Measurements from ENCODE around the gene DGKI. TPM values are rescaled to one million over a fixed set of nuclear protein-coding genes. Genes with fewer than 3 reads are reported as not detected.

DGKI gene
- total RNA-seq, 1 experiment from 2014 or later: 0.79 TPM

GRCh38 chr7:137388916-137389315 lies 457.9 kb downstream of the DGKI start:
- H3K9me3 Mint-ChIP-seq: no peaks in the 10 kb centered on the region
- ChIA-PET CTCF (no interaction called here), POLR2A (no interaction called here)
- H3K36me3 Mint-ChIP-seq: no peaks in the 10 kb centered on the region
- TF ChIP-seq ELF4 (CRISPR knock-in tag; IDR thresholded peaks at IDR 0.05; ENCODE audit: low read depth) (no peak), PRDM15 (CRISPR knock-in tag; IDR thresholded peaks at IDR 0.05) (no peak), GRHL2 (CRISPR knock-in tag; IDR thresholded peaks at IDR 0.05; ENCODE audit: insufficient replicate concordance, severe bottlenecking) (no peak), KAT7 (CRISPR knock-in tag; IDR thresholded peaks at IDR 0.05; ENCODE audit: borderline replicate concordance) (no peak), ESRRA (CRISPR knock-in tag; IDR thresholded peaks at IDR 0.05; ENCODE audit: borderline replicate concordance) (no peak)
- peaks cover 34% of the 10 kb centered on the region for H3K4me1 Mint-ChIP-seq
- H3K27me3 Mint-ChIP-seq (ENCODE audit: low read depth): peaks cover 10% of the 10 kb centered on the region
- no peak overlapping the region for H3K4me3 Mint-ChIP-seq
- DNase-seq (ENCODE audit: low spot score): no peak
- no peak for ATAC-seq
- no peak overlapping the region for H3K27ac Mint-ChIP-seq

GRCh38 chr7:137386966-137387365 lies 459.8 kb downstream of the DGKI start:
- TF ChIP-seq ZNF219 (CRISPR knock-in tag; IDR thresholded peaks at IDR 0.05; ENCODE audit: borderline replicate concordance) (no peak), OVOL2 (CRISPR knock-in tag; IDR thresholded peaks at IDR 0.05; ENCODE audit: borderline replicate concordance) (no peak), IRF1 (CRISPR knock-in tag; IDR thresholded peaks at IDR 0.05) (no peak), ETV6 (CRISPR knock-in tag; IDR thresholded peaks at IDR 0.05) (peak; percentile 42; the same call in 1 of the 2 replicates), E2F5 (CRISPR knock-in tag; IDR thresholded peaks at IDR 0.05) (no peak)
- ChIA-PET CTCF (no interaction called here), POLR2A (no interaction called here)
- no peak overlapping the region for H3K27ac Mint-ChIP-seq
- H3K9me3 Mint-ChIP-seq: no peaks in the 10 kb centered on the region
- H3K4me1 Mint-ChIP-seq: peaks cover 31% of the 10 kb centered on the region
- H3K36me3 Mint-ChIP-seq: no peaks in the 10 kb centered on the region
- no peak for DNase-seq (ENCODE audit: low spot score)
- ATAC-seq: peak; percentile 96
- no peak overlapping the region for H3K4me3 Mint-ChIP-seq
- peaks cover 10% of the 10 kb centered on the region for H3K27me3 Mint-ChIP-seq (ENCODE audit: low read depth)

GRCh38 chr7:137381045-137381444 lies 465.7 kb downstream of the DGKI start:
- CTCF ChIA-PET: no interaction called here
- Mint-ChIP-seq H3K4me3 (no peak overlapping the region), H3K9me3 (peaks cover 6% of the 10 kb centered on the region; the same call in 1 of the 2 replicates), H3K27me3 (ENCODE audit: low read depth) (peaks cover 4% of the 10 kb centered on the region; the same call in 1 of the 2 replicates), H3K4me1 (peaks cover 13% of the 10 kb centered on the region), H3K27ac (no peak overlapping the region), H3K36me3 (no peaks in the 10 kb centered on the region)
- ATAC-seq (no peak), DNase-seq (ENCODE audit: low spot score) (no peak)
- POLR2A ChIA-PET: no interaction called here
- TF ChIP-seq TEAD4 (CRISPR knock-in tag; IDR thresholded peaks at IDR 0.05): no peak
- no peak for TF ChIP-seq ZNF416 (CRISPR knock-in tag; IDR thresholded peaks at IDR 0.05)
- TF ChIP-seq FOXP1 (CRISPR knock-in tag; IDR thresholded peaks at IDR 0.05; ENCODE audit: borderline replicate concordance): no peak

- Mint-ChIP-seq H3K9me3 (peaks cover 28% of the 10 kb centered on the region), H3K27me3 (ENCODE audit: low read depth) (no peaks in the 10 kb centered on the region), H3K27ac (no peak overlapping the region), H3K4me1 (peaks cover 10% of the 10 kb centered on the region), H3K36me3 (no peaks in the 10 kb centered on the region), H3K4me3 (no peak overlapping the region)
- CTCF ChIA-PET: interaction anchor here (1.3 kb wide), 1 partner anchor 36 kb away, joined by 3 read pairs; no protein-coding TSS in a partner anchor
- no peak for TF ChIP-seq ZNF232 (CRISPR knock-in tag; IDR thresholded peaks at IDR 0.05)
- no peak for TF ChIP-seq SMAD3 (CRISPR knock-in tag; IDR thresholded peaks at IDR 0.05; ENCODE audit: borderline replicate concordance)
- POLR2A ChIA-PET: no interaction called here
- ATAC-seq (no peak), DNase-seq (ENCODE audit: low spot score) (no peak)
Measured at GRCh38 chr7:137373507-137373906, 473.3 kb downstream of the DGKI start.
